Gastrocnemius medialis (tissue), 4 donors: Measurements from ENCODE around the gene PLCH1. TPM values are rescaled to one million over a fixed set of nuclear protein-coding genes. Genes with fewer than 3 reads are reported as not detected.
A peak's percentile ranks its signal among the peaks of the same experiment; 100 is the strongest.

ENCODE experiments used
- ATAC-seq, 2 donors: fragments of 150-250 bp; one replicate each; pipeline ENCODE4 v1.9.1; 2016
- DNase-seq, 2 donors: peaks; one replicate each; pipeline ENCODE4 v3.0.0-alpha.2; 2019
- H3K27ac ChIP-seq, 4 donors: fragments of 200-600 bp; sonication (generic); 1 replicate in 1 of 4; 2 replicates in 3 of 4; pipeline ENCODE4 v1.5.1; 2016 to 2018; ENCODE audit warnings: mild to moderate bottlenecking in 2 of 4, moderate library complexity in 1 of 4
- H3K27me3 ChIP-seq, 3 donors: fragments of 200-600 bp; sonication (generic) in 2 of 3; 1 replicate in 1 of 3; 2 replicates in 2 of 3; pipeline versions ENCODE4 v1.5.1 to v1.6.0; 2016 to 2019; ENCODE audit warnings: mild to moderate bottlenecking in 1 of 3, moderate library complexity in 1 of 3
- H3K36me3 ChIP-seq, 2 donors: fragments of 200-600 bp; sonication (generic) in 1 of 2; one replicate each; pipeline ENCODE4 v1.5.1; 2017 to 2018
- H3K4me1 ChIP-seq, 2 donors: fragments of 200-600 bp; sonication (generic) in 1 of 2; one replicate each; pipeline ENCODE4 v1.5.1; 2016 to 2017; ENCODE audit warnings: mild to moderate bottlenecking in 2 of 2
- H3K4me3 ChIP-seq, 4 donors: fragments of 200-600 bp; sonication (generic) in 3 of 4; 1 replicate in 1 of 4; 2 replicates in 3 of 4; pipeline ENCODE4 v1.5.1; 2016 to 2019; ENCODE audit warnings: mild to moderate bottlenecking in 2 of 4
- H3K9me3 ChIP-seq, 3 donors: fragments of 200-600 bp; sonication (generic) in 2 of 3; 1 replicate in 1 of 3; 2 replicates in 2 of 3; pipeline ENCODE4 v1.5.1; 2016 to 2019
- POLR2A ChIP-seq, 2 donors: fragments of 450-650 bp; IDR thresholded peaks; one replicate each; pipeline ENCODE4 v1.6.1; 2017; ENCODE audit warnings: antibody characterized with exemption in 2 of 2, mild to moderate bottlenecking in 2 of 2, moderate library complexity in 2 of 2
- in situ Hi-C, 4 donors: fragments of 200-750 bp; cut with MboI; loops; one replicate each; pipeline versions ENCODE4 v1.15.0 to v1.8.0; 2017; ENCODE audit warnings: low sequenced_read_pairs in 4 of 4
- intact Hi-C: fragments of 100-400 bp; cut with DNase I; formaldehyde crosslinking; loops from one replicate; pipeline ENCODE4 v1.15.1; 2023; ENCODE audit warnings: low total_unique reads
- total RNA-seq, 4 donors: library from RNA; depleted of rRNA; stranded (reverse); fragments of >200 nt; gene quantifications; one replicate each; pipeline versions ENCODE4 v1.1.0 to v1.2.3, GENCODE V29; 2016
- TF ChIP-seq, protein P1 (sequence below), 5 experiments: fragments of 450-650 bp in 3 of 5; fragments of 200-600 bp in 2 of 5; sonication (generic) in 2 of 5; IDR thresholded peaks in 4 of 5; conservative IDR thresholded peaks in 1 of 5; 1 replicate in 4 of 5; 2 replicates in 1 of 5; pipeline ENCODE4 v1.5.1; 2016 to 2019; ENCODE audit warnings: antibody characterized with exemption in 5 of 5, mild to moderate bottlenecking in 3 of 5, moderate library complexity in 3 of 5

PLCH1 gene
- total RNA-seq, 4 donors from 2014 or later, result 0.07 to 0.33 (median 0.10) TPM; not detected in 1

GRCh38 chr3:155387571-155387970, 357.3 kb downstream of the PLCH1 start:
- H3K36me3 ChIP-seq, result no peaks in the 10 kb centered on the region
- TF ChIP-seq, protein P1, sequence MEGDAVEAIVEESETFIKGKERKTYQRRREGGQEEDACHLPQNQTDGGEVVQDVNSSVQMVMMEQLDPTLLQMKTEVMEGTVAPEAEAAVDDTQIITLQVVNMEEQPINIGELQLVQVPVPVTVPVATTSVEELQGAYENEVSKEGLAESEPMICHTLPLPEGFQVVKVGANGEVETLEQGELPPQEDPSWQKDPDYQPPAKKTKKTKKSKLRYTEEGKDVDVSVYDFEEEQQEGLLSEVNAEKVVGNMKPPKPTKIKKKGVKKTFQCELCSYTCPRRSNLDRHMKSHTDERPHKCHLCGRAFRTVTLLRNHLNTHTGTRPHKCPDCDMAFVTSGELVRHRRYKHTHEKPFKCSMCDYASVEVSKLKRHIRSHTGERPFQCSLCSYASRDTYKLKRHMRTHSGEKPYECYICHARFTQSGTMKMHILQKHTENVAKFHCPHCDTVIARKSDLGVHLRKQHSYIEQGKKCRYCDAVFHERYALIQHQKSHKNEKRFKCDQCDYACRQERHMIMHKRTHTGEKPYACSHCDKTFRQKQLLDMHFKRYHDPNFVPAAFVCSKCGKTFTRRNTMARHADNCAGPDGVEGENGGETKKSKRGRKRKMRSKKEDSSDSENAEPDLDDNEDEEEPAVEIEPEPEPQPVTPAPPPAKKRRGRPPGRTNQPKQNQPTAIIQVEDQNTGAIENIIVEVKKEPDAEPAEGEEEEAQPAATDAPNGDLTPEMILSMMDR (IDR thresholded peaks at IDR 0.05 in 4 of 5, conservative IDR thresholded peaks at IDR 0.05 in 1 of 5), result no peak
- TF ChIP-seq POLR2A (IDR thresholded peaks at IDR 0.05), result no peak
- H3K4me3 ChIP-seq, result no peak overlapping the region
- intact Hi-C loops (loop anchor here (10.0 kb wide), 1 partner anchor 317 kb away; no protein-coding TSS in a partner anchor), in situ Hi-C loops (no loop called here)
- no peaks in the 10 kb centered on the region for H3K27me3 ChIP-seq
- peaks cover 0 to 6% of the 10 kb centered on the region in 2 donors for H3K4me1 ChIP-seq
- no peak overlapping the region for H3K27ac ChIP-seq
- no peak for ATAC-seq
- DNase-seq, result no peak
- no peaks in the 10 kb centered on the region for H3K9me3 ChIP-seq

DNA sequence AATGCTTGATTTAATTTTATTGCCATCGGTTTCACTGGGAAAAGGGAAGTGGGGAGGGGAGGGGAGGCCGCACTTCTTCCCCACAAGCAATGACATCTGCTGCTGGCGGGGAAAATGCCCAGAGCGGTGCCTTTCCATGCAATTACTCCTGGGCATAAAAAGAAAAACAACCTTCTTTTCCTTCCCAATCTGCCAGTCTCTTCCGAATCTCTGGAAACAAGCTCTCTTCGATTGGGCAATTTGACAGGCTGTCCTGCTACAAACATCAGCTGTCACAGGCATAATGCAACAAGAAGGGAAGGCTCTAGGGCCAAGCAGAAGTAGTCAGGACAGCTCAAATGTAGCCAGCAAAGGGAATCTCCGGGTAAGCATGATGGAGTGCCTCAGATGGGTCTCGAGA, 358.0 kb downstream of the PLCH1 start:
- H3K9me3 ChIP-seq, result no peaks in the 10 kb centered on the region
- no peak overlapping the region for H3K27ac ChIP-seq
- no peaks in the 10 kb centered on the region for H3K27me3 ChIP-seq
- in situ Hi-C loops (no loop called here), intact Hi-C loops (loop anchor here (10.0 kb wide), 1 partner anchor 318 kb away; no protein-coding TSS in a partner anchor)
- peak in 1 of 2 donors; percentile 13 for DNase-seq
- ATAC-seq, result peak in 1 of 2 donors; percentile 50
- no peak for TF ChIP-seq POLR2A (IDR thresholded peaks at IDR 0.05)
- TF ChIP-seq, protein P1 (IDR thresholded peaks at IDR 0.05 in 4 of 5, conservative IDR thresholded peaks at IDR 0.05 in 1 of 5), result no peak
- H3K4me3 ChIP-seq, result no peak overlapping the region
- H3K4me1 ChIP-seq, result peaks cover 0 to 5% of the 10 kb centered on the region in 2 donors
- no peaks in the 10 kb centered on the region for H3K36me3 ChIP-seq

- no peaks in the 10 kb centered on the region for H3K27me3 ChIP-seq
- DNase-seq (no peak), ATAC-seq (no peak)
- H3K36me3 ChIP-seq, result no peaks in the 10 kb centered on the region
- no peaks in the 10 kb centered on the region for H3K4me1 ChIP-seq
- H3K4me3 ChIP-seq, result no peak overlapping the region
- no peak overlapping the region for H3K27ac ChIP-seq
- H3K9me3 ChIP-seq, result no peaks in the 10 kb centered on the region
- in situ Hi-C loops, result no loop called here
- TF ChIP-seq, protein P1 (IDR thresholded peaks at IDR 0.05 in 4 of 5, conservative IDR thresholded peaks at IDR 0.05 in 1 of 5), result no peak
- no peak for TF ChIP-seq POLR2A (IDR thresholded peaks at IDR 0.05)
- intact Hi-C loops, result loop anchor here (10.0 kb wide), 1 partner anchor 319 kb away; no protein-coding TSS in a partner anchor
These were observed 358.8 kb downstream of the PLCH1 start for GRCh38 chr3:155385896-155386625.

DNA sequence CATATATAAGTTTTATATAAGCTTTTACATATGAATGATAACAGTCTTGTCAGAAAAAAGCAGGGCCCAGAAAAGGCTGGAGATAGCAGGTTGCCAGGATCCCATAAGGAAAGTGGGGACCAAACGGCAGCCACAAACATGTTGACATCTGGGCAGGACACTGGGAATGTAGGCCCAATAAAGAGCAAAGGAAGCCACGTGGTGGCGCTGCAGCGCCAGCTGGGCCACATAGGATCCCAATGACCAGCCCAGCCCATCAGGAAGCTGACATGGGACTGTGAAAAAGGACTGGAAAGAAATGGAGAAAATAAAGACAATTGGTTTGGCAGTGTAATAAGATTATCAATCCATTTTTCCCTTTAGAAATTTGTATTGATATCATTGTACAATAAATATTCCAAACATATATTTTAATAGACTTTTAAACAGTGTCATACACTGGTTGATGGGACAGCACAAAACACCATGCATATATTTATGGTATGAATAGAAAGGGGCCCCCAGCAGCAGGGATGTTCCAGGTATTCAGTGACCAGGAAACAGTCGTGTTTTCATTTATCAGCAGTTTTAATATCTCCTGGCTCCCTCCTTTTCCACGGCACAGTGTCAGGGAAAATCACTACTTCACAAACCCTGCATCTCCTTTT, 362.4 kb downstream of the PLCH1 start:
- intact Hi-C loops (loop anchor here (10.0 kb wide), 1 partner anchor 322 kb away; no protein-coding TSS in a partner anchor), in situ Hi-C loops (no loop called here)
- TF ChIP-seq POLR2A (IDR thresholded peaks at IDR 0.05), result no peak
- TF ChIP-seq, protein P1 (IDR thresholded peaks at IDR 0.05 in 4 of 5, conservative IDR thresholded peaks at IDR 0.05 in 1 of 5), result peak in 3 of 5 experiments; percentile 18 to 33 (median 20)
- ATAC-seq (no peak), DNase-seq (peak in 1 of 2 donors; percentile 38)
- Histone ChIP-seq H3K27me3 (no peaks in the 10 kb centered on the region), H3K36me3 (no peaks in the 10 kb centered on the region), H3K4me3 (no peak overlapping the region), H3K9me3 (no peaks in the 10 kb centered on the region), H3K27ac (no peak overlapping the region), H3K4me1 (no peaks in the 10 kb centered on the region)
